PC-3 (cell line): ENCODE results near the gene SPIN2B.
"Not testable (repeated sequence)": the region's sequence is repeated elsewhere in the genome, so short reads cannot be mapped to it uniquely, and the experiment has no call there.

Source experiments
- CTCF ChIP-seq: fragments of 300-600 bp; sonication (generic); conservative IDR thresholded peaks from 2 replicates; pipeline ENCODE4 v1.5.1; 2017; ENCODE audit warnings: antibody characterized with exemption, low read depth, mild to moderate bottlenecking, low read length
- EZH2 ChIP-seq: fragments of 300-600 bp; sonication (generic); IDR thresholded peaks from one replicate; pipeline ENCODE4 v1.6.1; 2017; ENCODE audit warnings: antibody characterized with exemption, mild to moderate bottlenecking, low read length; ENCODE audit not compliant: unreplicated experiment
- EZH2phosphoT487 ChIP-seq: fragments of 300-600 bp; sonication (generic); IDR thresholded peaks from 2 replicates; pipeline ENCODE4 v1.6.1; 2018; ENCODE audit warnings: mild to moderate bottlenecking, antibody characterized with exemption, low read length, borderline replicate concordance

- not testable (repeated sequence) for TF ChIP-seq CTCF, EZH2phosphoT487, EZH2
Observed at GRCh38 chrX:57117566-57117965, 3.8 kb downstream of the SPIN2B start.
